T-helper 22 cell (primary cell): Measurements from ENCODE around the gene CASP12.
"Not testable (repeated sequence)": the region's sequence is repeated elsewhere in the genome, so short reads cannot be mapped to it uniquely, and the experiment has no call there.

Experiments
- DNase-seq: peaks from one replicate; pipeline ENCODE4 v3.0.0-alpha.2; 2020; ENCODE audit warnings: low read depth

Gene CASP12

GRCh38 chr11:104897891-104898684, at the start of gene CASP12:
Gene CASP12, minus strand, starts transcription at chr11:104898460.
- no peak for DNase-seq

- DNase-seq, result no peak
Observed at GRCh38 chr11:104946907-104947306, 48.6 kb upstream of the CASP12 start.

GRCh38 chr11:104944076-104944475, 45.8 kb upstream of the CASP12 start:
- DNase-seq, result no peak

GRCh38 chr11:104943561-104943960, 45.3 kb upstream of the CASP12 start:
- DNase-seq, result no peak

GRCh38 chr11:104934594-104934993, 36.3 kb upstream of the CASP12 start:
- DNase-seq, result no peak

- not testable (repeated sequence) for DNase-seq
Observed at GRCh38 chr11:104934073-104934472, 35.8 kb upstream of the CASP12 start.

- no peak for DNase-seq
Observed at GRCh38 chr11:104928811-104929210, 30.6 kb upstream of the CASP12 start.

- DNase-seq, result no peak
Observed at GRCh38 chr11:104926771-104927611, 28.7 kb upstream of the CASP12 start.

GRCh38 chr11:104925850-104926249, 27.6 kb upstream of the CASP12 start:
- no peak for DNase-seq

GRCh38 chr11:104918113-104918824, 20.0 kb upstream of the CASP12 start:
- no peak for DNase-seq

- no peak for DNase-seq
Observed at GRCh38 chr11:104917271-104918112, 19.2 kb upstream of the CASP12 start.

- no peak for DNase-seq
Observed at GRCh38 chr11:104916442-104916841, 18.2 kb upstream of the CASP12 start.

GRCh38 chr11:104912102-104912501, 13.8 kb upstream of the CASP12 start:
- DNase-seq, result no peak

GRCh38 chr11:104908186-104908531, 9.9 kb upstream of the CASP12 start:
- DNase-seq, result no peak

- DNase-seq, result no peak
Observed at GRCh38 chr11:104907521-104908185, 9.4 kb upstream of the CASP12 start.

- no peak for DNase-seq
Observed at GRCh38 chr11:104905271-104905670, 7.0 kb upstream of the CASP12 start.

- no peak for DNase-seq
Observed at GRCh38 chr11:104899226-104899625, 966 bp upstream of the CASP12 start.

- DNase-seq, result no peak
Observed at GRCh38 chr11:104898685-104899013, 389 bp upstream of the CASP12 start.

GRCh38 chr11:104895634-104896033, 2.6 kb downstream of the CASP12 start:
- no peak for DNase-seq

- DNase-seq, result no peak
Observed at GRCh38 chr11:104893876-104894275, 4.4 kb downstream of the CASP12 start.
